GM18868 (cell line): ENCODE results near the gene PCLO.

ENCODE experiments used
- ATAC-seq: cut with Tn5 transposase; IDR thresholded peaks from one replicate; pipeline ENCODE4 v1.9.1; 2021; ENCODE audit warnings: mild to moderate bottlenecking, moderate library complexity; ENCODE audit not compliant: unreplicated experiment

PCLO gene, protein sequence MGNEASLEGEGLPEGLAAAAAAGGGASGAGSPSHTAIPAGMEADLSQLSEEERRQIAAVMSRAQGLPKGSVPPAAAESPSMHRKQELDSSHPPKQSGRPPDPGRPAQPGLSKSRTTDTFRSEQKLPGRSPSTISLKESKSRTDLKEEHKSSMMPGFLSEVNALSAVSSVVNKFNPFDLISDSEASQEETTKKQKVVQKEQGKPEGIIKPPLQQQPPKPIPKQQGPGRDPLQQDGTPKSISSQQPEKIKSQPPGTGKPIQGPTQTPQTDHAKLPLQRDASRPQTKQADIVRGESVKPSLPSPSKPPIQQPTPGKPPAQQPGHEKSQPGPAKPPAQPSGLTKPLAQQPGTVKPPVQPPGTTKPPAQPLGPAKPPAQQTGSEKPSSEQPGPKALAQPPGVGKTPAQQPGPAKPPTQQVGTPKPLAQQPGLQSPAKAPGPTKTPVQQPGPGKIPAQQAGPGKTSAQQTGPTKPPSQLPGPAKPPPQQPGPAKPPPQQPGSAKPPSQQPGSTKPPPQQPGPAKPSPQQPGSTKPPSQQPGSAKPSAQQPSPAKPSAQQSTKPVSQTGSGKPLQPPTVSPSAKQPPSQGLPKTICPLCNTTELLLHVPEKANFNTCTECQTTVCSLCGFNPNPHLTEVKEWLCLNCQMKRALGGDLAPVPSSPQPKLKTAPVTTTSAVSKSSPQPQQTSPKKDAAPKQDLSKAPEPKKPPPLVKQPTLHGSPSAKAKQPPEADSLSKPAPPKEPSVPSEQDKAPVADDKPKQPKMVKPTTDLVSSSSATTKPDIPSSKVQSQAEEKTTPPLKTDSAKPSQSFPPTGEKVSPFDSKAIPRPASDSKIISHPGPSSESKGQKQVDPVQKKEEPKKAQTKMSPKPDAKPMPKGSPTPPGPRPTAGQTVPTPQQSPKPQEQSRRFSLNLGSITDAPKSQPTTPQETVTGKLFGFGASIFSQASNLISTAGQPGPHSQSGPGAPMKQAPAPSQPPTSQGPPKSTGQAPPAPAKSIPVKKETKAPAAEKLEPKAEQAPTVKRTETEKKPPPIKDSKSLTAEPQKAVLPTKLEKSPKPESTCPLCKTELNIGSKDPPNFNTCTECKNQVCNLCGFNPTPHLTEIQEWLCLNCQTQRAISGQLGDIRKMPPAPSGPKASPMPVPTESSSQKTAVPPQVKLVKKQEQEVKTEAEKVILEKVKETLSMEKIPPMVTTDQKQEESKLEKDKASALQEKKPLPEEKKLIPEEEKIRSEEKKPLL (N-terminal part only)

DNA sequence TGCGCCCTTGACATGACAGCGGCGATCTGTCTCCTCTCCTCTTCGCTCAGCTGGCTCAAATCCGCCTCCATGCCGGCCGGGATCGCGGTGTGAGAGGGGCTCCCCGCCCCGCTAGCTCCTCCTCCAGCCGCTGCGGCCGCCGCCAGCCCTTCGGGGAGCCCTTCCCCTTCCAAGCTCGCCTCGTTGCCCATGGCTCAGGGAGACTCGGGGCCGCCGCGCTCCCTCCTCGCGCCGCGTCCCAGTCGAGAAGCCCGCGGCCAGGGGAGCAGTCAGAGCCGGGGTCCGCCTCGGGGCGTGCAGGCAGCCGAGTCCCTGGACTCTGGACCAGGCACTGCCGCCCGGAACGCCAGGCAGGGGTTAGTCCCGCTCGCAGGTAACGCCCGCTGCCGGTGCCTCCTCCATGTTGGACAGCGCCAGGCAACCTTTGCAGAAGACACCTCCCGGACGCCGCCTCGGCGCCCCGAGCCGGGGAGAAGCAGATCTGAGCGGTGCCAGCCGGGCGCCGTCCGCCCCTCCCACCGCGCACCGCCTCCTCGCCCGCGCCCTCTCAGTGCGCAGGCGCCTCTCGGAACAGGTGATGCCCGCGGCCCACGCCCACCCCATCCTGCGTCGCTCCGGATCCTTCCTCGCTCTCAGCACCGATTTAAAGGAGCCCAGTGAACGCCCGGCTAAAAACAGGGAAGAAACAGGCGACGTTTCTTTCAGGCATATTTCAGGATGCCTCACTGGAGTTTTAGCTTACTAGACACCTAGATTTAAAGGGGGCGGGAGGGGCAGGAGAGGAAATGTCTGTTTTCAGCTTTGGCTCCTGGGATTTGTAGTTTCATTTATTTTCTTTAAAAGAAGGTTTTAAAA lies at the start of gene PCLO:
PCLO (minus strand) TSS at position 483 of the 855 bp plus-strand sequence; CDS start at position 191, 292 bp downstream.
- ATAC-seq = peak; percentile 97

DNA sequence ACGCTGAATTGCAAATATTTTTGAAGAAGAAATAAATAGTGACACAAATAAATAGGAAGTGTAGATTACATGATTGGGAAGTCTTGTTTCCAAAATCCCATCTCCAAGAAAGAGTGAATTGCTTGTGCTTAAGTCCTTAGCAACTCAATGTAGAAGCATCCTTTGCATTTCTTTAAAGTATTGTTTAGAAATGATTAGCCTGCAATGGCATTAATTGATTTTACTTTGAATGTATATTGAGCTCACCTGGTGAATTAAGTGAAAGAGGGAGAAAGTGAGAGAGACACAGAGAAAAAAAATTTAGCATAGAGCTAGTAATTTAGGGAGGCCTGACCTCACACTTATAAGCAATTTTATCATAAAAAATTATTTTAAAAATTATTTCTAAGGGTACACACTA lies 49.0 kb upstream of the PCLO start:
- no peak for ATAC-seq

DNA sequence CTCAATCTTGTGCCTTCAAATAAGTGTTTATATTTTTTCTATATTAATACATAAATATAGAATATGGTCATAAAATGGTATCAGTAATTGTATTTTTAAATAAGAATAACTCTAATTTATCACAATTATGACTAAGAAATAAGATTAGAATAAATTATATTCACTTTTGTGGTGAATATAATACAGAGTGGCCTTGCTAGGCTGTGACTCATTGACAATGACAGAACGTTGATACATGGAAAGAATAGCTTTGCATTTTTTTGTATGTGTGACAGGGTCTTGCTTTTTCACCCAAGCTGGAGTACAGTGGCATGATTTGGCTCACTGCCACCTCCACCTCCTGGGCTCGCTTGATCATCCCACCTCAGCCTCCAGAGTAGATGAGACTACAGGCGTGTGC lies 47.8 kb upstream of the PCLO start:
- no peak for ATAC-seq

DNA sequence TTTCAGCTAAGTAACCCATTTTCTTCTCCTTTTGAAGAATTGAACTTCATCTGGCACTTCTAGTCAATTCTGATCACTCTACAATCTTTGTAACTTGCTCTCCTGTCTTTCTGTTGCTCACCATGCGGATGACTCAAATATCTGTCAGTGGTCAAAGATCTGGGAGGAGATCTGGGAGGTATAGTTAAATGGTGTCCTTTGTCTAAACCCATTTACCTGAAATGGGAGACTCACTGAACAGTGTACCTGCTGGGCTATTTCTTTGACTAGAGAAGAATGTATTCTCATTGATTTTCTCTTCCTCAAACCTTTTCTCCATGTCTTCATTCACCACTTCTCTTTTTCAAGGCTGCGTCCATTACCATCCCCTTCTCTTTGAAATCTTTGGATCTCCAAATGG lies 42.0 kb upstream of the PCLO start:
- no peak for ATAC-seq

DNA sequence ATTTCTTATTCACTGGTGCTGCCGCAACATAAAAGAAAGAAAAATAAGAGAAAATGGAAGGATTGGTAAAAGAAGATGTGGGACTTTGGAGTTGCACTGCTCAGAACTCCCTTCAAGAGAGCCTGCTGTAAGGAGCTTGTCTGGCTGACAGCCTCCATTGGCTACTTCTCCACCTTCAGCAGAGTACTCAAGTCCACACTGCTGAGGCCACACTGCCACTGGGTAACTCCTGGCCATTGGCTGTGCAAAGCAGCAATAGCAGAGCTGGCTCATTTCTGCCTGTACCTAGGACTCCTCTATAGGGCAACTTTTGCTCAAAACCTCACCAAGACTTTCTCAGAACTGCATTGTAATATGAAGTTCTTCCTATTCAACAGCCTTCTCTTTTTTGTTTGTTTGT lies 38.7 kb upstream of the PCLO start:
- no peak for ATAC-seq

DNA sequence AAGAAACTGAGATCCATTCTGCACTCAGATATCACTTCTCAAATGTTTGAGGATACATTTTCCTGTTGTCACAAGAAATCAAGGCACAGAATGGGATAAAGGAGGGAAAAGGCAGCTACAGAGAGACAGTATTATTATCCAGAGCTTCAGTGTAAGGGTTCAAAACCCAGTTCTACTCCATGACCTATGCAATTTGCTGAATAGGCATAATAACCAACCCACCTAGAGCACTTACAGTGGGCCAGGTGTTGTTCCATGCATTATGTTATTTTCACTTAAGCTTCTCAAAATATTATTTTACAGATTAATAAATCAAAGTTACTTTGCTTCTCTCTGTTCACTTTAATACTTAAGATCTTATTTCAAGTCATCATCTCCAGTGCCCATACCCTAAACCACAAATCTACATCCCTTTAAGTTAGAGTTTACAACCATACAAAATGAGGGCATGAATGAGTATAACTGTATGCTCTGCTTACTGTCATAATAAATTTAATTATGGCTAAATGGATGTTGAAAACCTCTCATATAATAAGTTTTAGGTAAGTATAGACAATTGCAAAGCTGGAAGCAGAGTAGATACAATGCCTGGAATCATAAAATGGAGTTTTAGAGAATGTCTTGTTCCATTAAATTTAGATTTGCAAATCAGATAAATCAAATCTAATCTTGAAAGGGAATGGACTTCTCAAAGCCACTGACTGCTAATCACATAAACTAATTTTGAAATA lies 28.1 kb upstream of the PCLO start:
- no peak for ATAC-seq

DNA sequence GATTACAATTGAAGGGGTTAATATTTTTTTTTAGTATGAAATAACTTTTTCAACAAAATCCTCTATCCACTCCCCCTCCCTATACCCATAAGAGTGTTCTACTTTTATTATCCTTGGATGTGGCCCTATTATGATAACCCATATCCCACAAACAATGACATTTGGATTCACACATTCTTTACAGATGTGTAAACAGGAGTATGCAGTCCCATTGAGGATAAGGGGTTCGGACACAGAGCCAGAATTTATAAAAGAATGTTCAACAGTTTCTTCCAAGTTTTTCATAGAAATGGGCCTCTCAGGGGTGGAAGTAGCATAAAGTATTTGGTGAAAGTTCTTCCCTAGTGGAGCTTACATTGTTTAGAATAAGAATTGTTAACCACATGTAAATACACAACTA lies 16.1 kb upstream of the PCLO start:
- ATAC-seq = no peak

DNA sequence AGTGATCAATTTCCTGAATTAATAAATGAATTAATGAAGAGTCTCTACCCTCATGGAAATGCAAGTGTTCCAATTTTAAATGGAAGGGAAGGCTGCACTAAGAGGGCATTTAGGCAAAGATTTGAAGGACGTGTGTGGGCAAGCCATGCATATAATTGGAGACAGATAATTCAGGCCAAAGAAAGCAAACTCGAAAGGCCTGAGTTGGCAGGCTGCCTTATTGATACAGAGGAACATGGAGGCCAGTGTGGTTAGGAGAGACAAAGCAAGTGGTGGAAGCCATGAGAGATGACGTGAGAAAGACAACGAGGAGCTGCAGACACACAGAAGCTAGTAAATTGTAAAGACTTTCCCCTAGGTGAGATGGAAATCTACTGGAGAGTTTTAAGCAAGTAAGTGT lies 15.4 kb upstream of the PCLO start:
- ATAC-seq = no peak

DNA sequence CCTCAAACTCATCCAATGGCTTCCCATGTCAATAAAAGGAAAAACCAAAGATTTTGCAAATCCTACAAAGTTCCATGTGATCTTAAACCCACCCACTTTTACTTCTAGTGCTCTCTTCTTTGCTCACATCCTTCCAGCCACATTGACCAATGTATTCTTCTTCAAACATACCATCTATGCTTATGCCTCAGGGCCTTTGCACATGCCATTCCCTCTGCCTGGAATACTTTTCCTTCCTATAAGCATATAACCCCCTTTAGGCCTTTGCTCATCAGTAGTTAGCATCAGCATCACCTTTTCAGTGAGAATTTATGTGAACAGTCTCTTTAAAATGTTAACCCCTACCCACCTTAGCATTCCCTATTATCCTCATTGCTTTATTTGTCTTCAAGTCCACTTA lies 11.0 kb upstream of the PCLO start:
- no peak for ATAC-seq

DNA sequence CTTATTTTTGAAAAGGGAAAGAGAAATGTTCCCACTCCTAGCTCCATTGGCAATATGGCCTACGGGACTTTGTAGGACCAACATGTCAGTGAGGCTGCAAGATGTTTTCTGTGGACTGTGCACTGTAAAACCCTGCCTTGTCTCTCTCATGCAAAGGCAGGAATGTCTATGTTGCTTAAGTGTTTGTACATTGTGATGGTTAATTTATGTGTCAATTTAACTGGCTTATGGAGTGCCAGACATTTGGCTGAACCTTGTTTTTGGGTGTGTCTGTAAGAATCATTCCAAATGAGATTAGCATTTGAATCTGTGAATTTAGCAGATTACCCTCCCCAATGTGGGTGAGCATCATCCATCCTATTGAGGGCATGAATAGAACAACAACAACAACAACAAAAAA lies 4.1 kb upstream of the PCLO start:
- ATAC-seq = no peak

DNA sequence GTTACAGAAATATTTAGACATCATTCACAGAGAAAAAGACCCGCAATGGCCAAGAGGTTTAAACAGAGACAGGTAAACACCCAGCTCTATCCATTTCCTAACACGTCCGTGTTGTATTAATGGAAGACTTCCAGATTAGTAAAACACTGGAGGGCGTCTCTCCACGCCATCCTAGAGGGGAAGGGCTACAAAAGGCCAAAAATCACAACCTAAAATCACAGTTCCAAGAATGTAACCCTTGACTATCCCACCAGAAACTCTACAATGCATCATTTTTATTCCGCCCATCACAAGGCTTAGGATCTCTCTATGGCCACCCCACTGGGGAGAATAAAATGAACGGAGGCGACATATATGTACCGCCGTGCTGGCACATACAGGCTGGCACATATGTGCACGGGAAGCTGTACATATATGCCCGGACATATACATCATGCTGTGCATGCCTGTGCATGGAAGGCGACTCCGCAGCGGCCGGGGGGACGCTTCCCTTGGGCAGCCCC lies 734 bp downstream of the PCLO start:
- ATAC-seq = no peak

DNA sequence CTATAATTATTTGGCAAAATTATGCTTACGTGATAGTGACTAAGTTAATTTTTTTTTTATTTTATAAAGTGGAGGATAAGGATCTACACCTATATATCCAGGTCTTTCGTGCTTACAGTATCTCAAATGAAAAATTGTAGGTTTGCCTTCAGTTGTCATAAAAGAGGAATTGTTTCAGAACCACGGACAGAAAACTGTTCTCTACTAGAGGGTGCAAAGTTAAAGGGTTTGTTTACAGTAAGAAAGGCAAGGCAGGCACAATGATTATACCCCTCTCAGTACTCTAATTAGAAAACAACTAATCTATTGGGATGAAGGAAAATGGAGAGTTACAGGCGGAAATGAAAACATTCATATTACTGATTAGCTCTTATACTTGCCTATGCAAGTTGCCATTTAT lies 1.5 kb downstream of the PCLO start:
- ATAC-seq = no peak

DNA sequence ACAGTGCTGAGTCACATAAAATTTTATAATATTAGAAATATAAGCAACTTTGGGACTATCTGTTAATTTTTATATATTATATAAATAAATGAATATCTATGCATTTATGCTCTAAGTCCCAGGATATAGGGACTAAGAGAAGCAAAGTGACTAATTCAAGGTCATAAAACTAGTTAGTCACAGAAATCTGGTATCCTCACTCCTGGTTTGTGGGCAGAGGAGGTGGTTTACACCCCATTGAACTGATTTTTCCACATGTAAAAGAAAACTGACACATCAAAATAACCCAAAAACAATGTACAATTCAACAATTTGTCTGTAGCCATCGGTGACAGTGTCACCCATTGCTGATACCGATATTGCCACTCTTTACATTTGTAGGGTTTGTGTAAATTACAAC lies 3.0 kb downstream of the PCLO start:
- no peak for ATAC-seq

DNA sequence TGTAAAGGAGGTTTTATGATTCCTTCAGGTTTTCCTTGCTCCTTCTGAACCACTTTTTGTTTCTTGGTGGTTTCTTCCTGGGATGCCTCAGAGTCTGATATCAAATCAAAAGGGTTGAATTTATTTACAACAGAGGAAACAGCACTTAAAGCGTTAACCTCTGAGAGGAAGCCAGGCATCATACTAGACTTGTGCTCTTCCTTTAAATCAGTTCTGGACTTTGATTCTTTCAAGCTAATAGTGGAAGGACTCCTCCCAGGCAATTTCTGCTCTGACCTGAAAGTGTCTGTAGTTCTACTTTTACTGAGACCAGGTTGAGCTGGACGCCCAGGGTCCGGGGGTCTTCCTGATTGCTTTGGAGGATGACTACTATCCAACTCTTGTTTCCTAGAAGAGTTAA lies 6.7 kb downstream of the PCLO start:
- no peak for ATAC-seq

DNA sequence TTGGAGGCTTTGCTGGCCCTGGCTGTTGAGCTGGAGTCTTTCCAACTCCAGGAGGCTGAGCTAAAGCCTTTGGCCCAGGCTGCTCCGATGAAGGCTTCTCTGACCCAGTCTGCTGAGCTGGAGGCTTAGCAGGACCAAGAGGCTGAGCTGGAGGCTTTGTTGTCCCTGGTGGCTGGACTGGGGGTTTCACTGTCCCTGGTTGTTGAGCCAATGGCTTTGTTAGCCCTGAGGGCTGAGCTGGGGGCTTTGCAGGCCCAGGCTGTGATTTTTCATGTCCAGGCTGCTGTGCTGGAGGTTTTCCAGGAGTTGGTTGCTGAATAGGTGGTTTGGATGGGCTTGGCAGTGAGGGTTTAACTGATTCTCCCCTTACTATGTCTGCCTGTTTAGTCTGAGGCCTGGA lies 7.3 kb downstream of the PCLO start:
- no peak for ATAC-seq

DNA sequence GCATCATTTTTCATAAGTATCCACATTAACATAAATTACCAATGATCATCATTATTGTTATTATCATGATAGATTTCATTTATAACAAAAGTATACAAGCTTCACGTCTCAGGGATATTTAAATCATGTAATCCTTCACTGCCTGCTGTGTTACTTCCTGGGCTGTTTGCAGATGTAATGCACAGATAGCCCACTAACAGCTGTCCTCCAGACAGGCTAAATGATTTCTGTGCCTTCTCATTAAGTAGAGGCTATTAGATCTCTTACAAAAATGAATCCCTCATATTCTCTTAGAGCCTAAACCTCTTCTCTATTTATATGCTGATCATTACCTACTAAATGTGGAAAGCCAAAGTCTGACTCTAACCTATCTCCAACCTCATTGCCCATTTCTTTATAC lies 9.3 kb downstream of the PCLO start:
- ATAC-seq = no peak

DNA sequence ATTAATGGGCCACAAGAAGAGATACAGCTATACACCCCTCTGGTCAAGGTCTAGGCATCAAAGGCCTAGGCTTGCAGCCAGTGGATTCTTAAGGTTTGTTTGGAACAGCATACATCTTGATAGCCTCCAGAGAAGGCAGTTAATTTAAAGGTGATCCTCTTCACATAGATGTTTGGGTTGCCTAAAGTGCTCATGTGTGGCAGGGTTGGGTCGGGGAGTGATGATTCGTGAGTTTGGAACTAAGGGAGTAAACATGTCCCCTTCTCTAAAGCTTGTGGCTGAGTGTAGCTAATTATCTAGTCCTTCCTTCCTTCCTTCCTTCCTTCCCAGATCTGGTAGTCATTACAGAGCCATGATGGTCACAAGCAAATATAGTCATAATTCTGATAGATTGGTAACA lies 12.4 kb downstream of the PCLO start:
- no peak for ATAC-seq

DNA sequence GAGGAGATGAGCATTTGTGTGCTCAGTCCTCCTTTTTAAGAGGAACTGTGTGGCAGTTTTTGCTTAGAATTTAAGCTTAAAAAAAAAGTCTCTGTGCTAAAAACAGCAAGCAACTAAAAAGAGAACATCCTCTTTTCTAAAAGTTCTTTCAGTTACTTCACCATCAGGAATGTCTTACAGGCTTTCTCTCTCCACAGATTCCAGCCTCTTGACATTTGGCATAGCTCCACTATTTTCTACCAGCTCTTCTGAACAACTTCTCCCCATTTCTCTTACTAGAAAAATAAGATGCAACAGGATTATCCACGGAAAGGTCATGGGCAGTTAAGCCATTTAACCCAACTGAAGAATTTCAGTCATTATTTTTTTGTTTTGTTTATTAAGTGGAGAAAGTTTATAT lies 13.2 kb downstream of the PCLO start:
- ATAC-seq = no peak

DNA sequence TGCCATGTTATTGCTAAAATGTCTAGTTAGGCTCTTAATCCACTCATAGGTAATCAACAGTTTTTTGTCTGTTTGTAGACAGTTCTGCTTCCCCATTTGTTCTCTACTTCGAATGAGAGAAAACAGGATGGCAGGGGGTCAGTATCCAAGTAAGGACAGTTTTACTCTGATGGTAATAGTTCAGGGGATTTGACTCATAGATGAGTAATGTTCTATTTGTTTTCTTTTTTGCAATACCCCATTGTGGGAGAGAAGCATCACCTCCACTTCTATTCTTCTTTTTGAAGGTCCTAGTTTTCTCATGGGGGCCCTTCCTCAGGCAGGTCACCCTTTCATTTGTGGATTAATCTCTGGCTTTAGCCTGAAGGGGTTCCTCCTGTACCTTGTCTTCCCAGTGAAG lies 13.9 kb downstream of the PCLO start:
- no peak for ATAC-seq

DNA sequence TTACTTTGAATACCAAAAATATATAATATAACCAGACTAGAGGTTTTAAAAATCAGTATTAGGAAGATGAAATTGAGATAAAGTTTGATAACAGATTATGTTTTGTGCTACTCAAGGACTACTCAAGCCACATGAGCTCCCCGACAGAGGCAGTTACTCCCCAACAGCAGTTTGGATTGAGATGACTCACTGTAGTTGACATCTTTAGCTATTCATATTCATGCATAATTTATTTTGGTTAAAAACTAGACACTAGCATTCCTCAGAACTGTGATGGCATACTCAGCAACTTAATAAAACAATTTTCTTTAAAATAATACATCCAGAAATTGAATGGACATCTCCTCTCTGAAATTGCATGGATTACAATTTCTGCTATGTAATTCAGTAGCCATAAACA lies 19.6 kb downstream of the PCLO start:
- no peak for ATAC-seq
